ENCODE measurements around the gene FOXA1.

The FOXA1 gene

GRCh38 chr14:37625597-37626595 lies 30.8 kb upstream of the FOXA1 start:
- H3K27ac ChIP-seq, result no peak overlapping the region
- no peak overlapping the region for H3K4me3 ChIP-seq
- no peak for TF ChIP-seq CTCF (IDR thresholded peaks at IDR 0.05)
- DNase-seq (ENCODE audit: low spot score), result no peak

- no peak overlapping the region for H3K27ac ChIP-seq
- TF ChIP-seq CTCF (IDR thresholded peaks at IDR 0.05), result no peak
- no peak for DNase-seq (ENCODE audit: low spot score)
- no peak overlapping the region for H3K4me3 ChIP-seq
These were observed 28.9 kb upstream of the FOXA1 start for GRCh38 chr14:37623971-37624370.

GRCh38 chr14:37623426-37623951 lies 28.4 kb upstream of the FOXA1 start:
- H3K4me3 ChIP-seq, result no peak overlapping the region
- no peak for TF ChIP-seq CTCF (IDR thresholded peaks at IDR 0.05)
- DNase-seq (ENCODE audit: low spot score), result no peak
- no peak overlapping the region for H3K27ac ChIP-seq

DNA sequence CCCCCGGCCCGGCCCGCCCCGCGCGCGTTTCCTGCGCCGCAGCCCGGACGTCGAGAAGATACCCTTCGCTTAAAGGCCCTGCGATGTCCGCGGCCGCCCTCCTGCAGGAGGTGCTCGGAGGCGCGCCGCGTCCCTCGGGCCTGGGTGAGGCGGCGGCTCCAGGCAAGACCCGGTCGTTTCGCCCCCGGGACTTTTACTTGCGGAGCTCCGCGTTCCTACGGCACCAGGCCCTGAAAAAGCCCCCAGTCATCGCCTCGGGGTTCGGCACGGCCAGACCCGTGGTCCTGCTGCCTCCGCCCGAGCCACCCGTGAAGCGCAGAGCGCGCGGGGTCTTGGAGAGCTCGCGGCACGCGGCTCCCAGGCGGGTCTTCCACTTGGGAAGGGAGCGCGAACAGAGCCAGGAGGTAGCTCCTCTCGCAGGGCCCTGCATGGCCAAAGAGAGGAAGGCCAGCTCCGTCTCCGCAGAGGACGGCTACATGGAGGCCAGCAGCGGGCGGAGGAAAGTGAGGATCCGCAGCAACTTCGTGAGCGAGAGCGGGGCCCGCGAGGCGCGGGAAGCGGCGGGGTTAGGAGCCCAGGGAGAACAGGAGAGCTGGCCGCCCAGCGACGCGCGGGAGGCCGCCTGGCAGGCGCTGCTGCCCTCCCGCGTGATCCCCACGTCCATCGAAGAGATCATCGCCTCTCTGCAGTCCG lies 27.3 kb upstream of the FOXA1 start:
- DNase-seq (ENCODE audit: low spot score), result no peak
- Histone ChIP-seq H3K4me3 (peak overlapping the region; percentile 48), H3K27ac (no peak overlapping the region)
- TF ChIP-seq CTCF (IDR thresholded peaks at IDR 0.05), result no peak

- DNase-seq (ENCODE audit: low spot score), result no peak
- Histone ChIP-seq H3K4me3 (no peak overlapping the region), H3K27ac (no peak overlapping the region)
- TF ChIP-seq CTCF (IDR thresholded peaks at IDR 0.05), result no peak
These were observed 25.8 kb upstream of the FOXA1 start for GRCh38 chr14:37620856-37621255.

GRCh38 chr14:37618498-37619028 lies 23.5 kb upstream of the FOXA1 start:
- no peak overlapping the region for H3K4me3 ChIP-seq
- no peak for TF ChIP-seq CTCF (IDR thresholded peaks at IDR 0.05)
- no peak overlapping the region for H3K27ac ChIP-seq
- no peak for DNase-seq (ENCODE audit: low spot score)
